H1 (cell line): ENCODE results near the gene PIAS4.

ENCODE experiments used
- FOSL1 ChIP-seq: IDR thresholded peaks from 2 replicates; pipeline ENCODE4 v1.6.1; 2011; ENCODE audit warnings: mild to moderate bottlenecking, low read depth, low read length, moderate library complexity; ENCODE audit not compliant: insufficient read depth
- RBBP5 ChIP-seq: IDR thresholded peaks from 2 replicates; pipeline ENCODE4 v1.7.1; 2012; ENCODE audit warnings: low read depth, mild to moderate bottlenecking, inconsistent platforms, low read length, moderate library complexity, borderline replicate concordance
- SP1 ChIP-seq: IDR thresholded peaks from 2 replicates; pipeline ENCODE4 v1.6.1; 2011; ENCODE audit warnings: low read depth, low read length
- SRF ChIP-seq: IDR thresholded peaks from 2 replicates; pipeline ENCODE4 v1.6.1; 2011; ENCODE audit warnings: mild to moderate bottlenecking, low read depth, low read length, moderate library complexity
- YY1 ChIP-seq: IDR thresholded peaks from 2 replicates; pipeline ENCODE4 v1.6.1; 2011; ENCODE audit warnings: low read depth, mild to moderate bottlenecking, low read length
- ZNF274 ChIP-seq: IDR thresholded peaks from 2 replicates; pipeline ENCODE4 v1.7.0; 2012; ENCODE audit warnings: low read length, borderline replicate concordance; ENCODE audit errors: extremely low read depth
- TF ChIP-seq, protein P1 (sequence below), 3 experiments: IDR thresholded peaks; 1 replicate in 2 of 3; 2 replicates in 1 of 3; pipeline versions ENCODE4 v1.5.1 to v1.6.1; 2011; ENCODE audit warnings: low read length in 3 of 3, mild to moderate bottlenecking in 3 of 3, inconsistent platforms in 2 of 3, low read depth in 1 of 3, moderate library complexity in 1 of 3; ENCODE audit not compliant: insufficient read depth in 1 of 3; ENCODE audit errors: control extremely low read depth in 1 of 3
- TF ChIP-seq, protein P2 (sequence below): IDR thresholded peaks from 2 replicates; pipeline ENCODE4 v1.6.1; 2012; ENCODE audit warnings: low read length, inconsistent platforms

DNA sequence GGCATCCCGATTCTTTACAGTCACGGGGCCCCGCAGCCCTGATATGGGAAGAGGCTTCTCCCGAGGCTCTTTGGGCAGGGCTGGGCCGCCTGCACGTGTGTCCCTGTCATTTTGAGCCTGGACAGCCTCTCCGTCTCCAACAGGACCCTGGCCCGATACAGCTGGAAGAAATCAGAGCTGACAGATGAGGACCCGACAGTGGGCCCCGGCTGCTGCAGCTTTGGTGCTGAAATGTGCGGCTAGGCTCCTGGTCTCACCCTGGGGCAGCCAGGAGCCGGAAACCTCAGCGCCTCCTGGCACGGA is 3.2 kb downstream of the PIAS4 start:
- no peak for TF ChIP-seq SP1
- no peak for TF ChIP-seq ZNF274
- TF ChIP-seq, protein P1, sequence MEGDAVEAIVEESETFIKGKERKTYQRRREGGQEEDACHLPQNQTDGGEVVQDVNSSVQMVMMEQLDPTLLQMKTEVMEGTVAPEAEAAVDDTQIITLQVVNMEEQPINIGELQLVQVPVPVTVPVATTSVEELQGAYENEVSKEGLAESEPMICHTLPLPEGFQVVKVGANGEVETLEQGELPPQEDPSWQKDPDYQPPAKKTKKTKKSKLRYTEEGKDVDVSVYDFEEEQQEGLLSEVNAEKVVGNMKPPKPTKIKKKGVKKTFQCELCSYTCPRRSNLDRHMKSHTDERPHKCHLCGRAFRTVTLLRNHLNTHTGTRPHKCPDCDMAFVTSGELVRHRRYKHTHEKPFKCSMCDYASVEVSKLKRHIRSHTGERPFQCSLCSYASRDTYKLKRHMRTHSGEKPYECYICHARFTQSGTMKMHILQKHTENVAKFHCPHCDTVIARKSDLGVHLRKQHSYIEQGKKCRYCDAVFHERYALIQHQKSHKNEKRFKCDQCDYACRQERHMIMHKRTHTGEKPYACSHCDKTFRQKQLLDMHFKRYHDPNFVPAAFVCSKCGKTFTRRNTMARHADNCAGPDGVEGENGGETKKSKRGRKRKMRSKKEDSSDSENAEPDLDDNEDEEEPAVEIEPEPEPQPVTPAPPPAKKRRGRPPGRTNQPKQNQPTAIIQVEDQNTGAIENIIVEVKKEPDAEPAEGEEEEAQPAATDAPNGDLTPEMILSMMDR (IDR thresholded peaks at IDR 0.05; ENCODE audit: control extremely low read depth in 1 of 3, insufficient read depth in 1 of 3, low read depth in 1 of 3, low read length in 3 of 3), result no peak
- no peak for TF ChIP-seq RBBP5
- no peak for TF ChIP-seq YY1
- TF ChIP-seq FOSL1, result no peak
- TF ChIP-seq SRF, result no peak
- TF ChIP-seq, protein P2, sequence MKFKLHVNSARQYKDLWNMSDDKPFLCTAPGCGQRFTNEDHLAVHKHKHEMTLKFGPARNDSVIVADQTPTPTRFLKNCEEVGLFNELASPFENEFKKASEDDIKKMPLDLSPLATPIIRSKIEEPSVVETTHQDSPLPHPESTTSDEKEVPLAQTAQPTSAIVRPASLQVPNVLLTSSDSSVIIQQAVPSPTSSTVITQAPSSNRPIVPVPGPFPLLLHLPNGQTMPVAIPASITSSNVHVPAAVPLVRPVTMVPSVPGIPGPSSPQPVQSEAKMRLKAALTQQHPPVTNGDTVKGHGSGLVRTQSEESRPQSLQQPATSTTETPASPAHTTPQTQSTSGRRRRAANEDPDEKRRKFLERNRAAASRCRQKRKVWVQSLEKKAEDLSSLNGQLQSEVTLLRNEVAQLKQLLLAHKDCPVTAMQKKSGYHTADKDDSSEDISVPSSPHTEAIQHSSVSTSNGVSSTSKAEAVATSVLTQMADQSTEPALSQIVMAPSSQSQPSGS, result no peak
